ENCODE data around the gene FLNB.
A peak's percentile ranks its signal among the peaks of the same experiment; 100 is the strongest.

FLNB gene

GRCh38 chr3:58115175-58115574 lies 107.0 kb downstream of the FLNB start:
- no peak for DNase-seq

GRCh38 chr3:58116161-58116955 lies 108.1 kb downstream of the FLNB start:
- no peak for DNase-seq

GRCh38 chr3:58116985-58117384 lies 108.8 kb downstream of the FLNB start:
- DNase-seq = no peak

GRCh38 chr3:58117561-58118181 lies 109.4 kb downstream of the FLNB start:
- peak; percentile 13 for DNase-seq

- no peak for DNase-seq
Observed at GRCh38 chr3:58119186-58119585, 111.0 kb downstream of the FLNB start.

- DNase-seq = no peak
Observed at GRCh38 chr3:58120075-58120812, 112.0 kb downstream of the FLNB start.

GRCh38 chr3:58121183-58121582 lies 113.0 kb downstream of the FLNB start:
- no peak for DNase-seq

GRCh38 chr3:58122936-58123700 lies 114.9 kb downstream of the FLNB start:
- DNase-seq = no peak

GRCh38 chr3:58124387-58124786 lies 116.2 kb downstream of the FLNB start:
- no peak for DNase-seq

GRCh38 chr3:58129041-58129770 lies 121.0 kb downstream of the FLNB start:
- DNase-seq = no peak

- no peak for DNase-seq
Observed at GRCh38 chr3:58130591-58130990, 122.4 kb downstream of the FLNB start.

- no peak for DNase-seq
Observed at GRCh38 chr3:58131101-58131825, 123.0 kb downstream of the FLNB start.

- no peak for DNase-seq
Observed at GRCh38 chr3:58132850-58133249, 124.6 kb downstream of the FLNB start.

- no peak for DNase-seq
Observed at GRCh38 chr3:58134468-58134867, 126.2 kb downstream of the FLNB start.

GRCh38 chr3:58135712-58136543 lies 127.7 kb downstream of the FLNB start:
- DNase-seq = no peak

GRCh38 chr3:58137306-58137705 lies 129.1 kb downstream of the FLNB start:
- no peak for DNase-seq

GRCh38 chr3:58141766-58142345 lies 133.6 kb downstream of the FLNB start:
- no peak for DNase-seq

- DNase-seq = no peak
Observed at GRCh38 chr3:58143417-58144055, 135.3 kb downstream of the FLNB start.

GRCh38 chr3:58144478-58145325 lies 136.5 kb downstream of the FLNB start:
- no peak for DNase-seq
